ENCODE data around the gene TMEM41A.

GRCh38 chr3:185465471-185465870 lies 33.4 kb downstream of the TMEM41A start:
- no peak for TF ChIP-seq RAD21 (IDR thresholded peaks at IDR 0.05; ENCODE audit: low read depth)
- no peak for TF ChIP-seq EP300 (IDR thresholded peaks at IDR 0.05; ENCODE audit: borderline replicate concordance)
- no peak for TF ChIP-seq TAF1 (IDR thresholded peaks at IDR 0.05; ENCODE audit: low read depth)
- no peak for TF ChIP-seq CREB1 (IDR thresholded peaks at IDR 0.05; ENCODE audit: low read depth)
